NCI-H1417 treated with DMSO at 0.1 percent for 48 hours (cell line): Measurements from ENCODE around the gene RMI2.

ENCODE experiments used
- DNase-seq: peaks from one replicate; lab custom pipeline; 2025; lab: John Stamatoyannopoulos, UW

Gene RMI2

DNA sequence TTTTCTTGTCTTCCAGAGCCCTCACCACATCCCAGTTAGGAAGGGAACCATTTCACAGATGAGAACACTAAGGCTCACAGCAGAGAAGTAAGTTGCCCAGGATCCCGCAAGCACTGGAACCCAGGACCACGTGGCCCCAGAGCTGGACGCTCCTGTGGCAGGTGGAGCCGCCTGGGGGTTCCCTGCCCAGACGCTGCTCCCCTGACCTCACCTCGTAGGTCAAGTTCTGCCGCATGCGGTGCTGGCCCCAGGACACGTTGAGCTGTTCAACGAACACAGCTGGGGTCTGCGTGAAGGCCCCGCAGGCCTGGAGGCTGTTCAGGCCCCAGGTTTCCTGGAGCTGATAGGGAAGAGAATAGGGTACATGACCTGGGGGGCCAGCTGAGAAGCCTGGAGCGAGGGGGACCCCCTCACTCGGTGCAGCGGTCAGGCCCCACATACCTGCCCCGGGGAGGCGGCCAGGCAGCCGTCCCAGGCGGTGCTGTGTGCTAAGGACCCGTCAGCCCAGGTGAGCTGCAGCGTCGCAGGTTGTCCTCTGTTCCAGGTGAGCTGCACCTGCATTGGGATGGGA, 54.1 kb downstream of the RMI2 start:
- no peak for DNase-seq

DNA sequence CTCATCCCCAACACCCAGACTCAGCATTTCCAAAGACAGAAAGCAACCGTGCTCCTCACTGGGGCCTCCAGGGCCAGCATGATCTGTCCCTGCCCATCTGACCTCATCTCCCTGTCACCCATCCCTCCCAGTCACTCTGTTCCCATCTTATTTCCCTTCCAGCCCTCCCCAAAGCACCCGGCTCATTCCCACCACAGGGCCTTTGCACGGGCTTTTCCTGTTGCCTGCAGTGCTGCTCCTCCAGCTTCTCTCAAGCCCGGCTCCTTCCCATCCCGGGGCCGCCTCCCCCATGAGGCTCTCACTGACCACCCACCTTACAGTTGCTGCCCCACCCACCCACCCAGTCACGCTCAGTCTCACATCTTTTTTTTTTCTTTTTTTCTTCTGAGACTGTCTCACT, 54.8 kb downstream of the RMI2 start:
- DNase-seq: no peak
